ENCODE measurements around the gene KRTAP1-3.
"Not testable (repeated sequence)": the region's sequence is repeated elsewhere in the genome, so short reads cannot be mapped to it uniquely, and the experiment has no call there.

DNA sequence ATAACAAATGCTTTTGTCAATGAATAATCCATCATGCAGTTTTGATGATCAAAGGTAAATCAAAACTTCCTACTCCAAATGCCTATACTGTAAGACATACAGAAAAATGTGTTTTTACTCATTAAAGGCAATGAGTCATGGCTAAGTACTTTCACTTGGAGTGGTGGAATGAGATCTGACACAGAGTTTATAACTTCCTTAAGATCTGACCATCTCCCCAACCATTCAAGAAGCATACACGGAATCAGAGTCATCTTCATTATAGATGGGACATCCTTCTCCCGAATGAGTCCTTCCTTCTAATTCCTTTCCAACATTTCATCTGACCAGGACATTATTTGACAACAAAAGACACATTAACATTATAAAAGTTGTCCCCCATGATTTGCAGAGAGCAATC lies 48.8 kb upstream of the KRTAP1-3 start:
- TF ChIP-seq CTCF, EZH2phosphoT487 (IDR thresholded peaks at IDR 0.05; ENCODE audit: low read length): not testable (repeated sequence)

All from MM.1S (cell line).